SK-N-SH (cell line): ENCODE measurements around the gene TMEM123. TPM values are rescaled to one million over a fixed set of nuclear protein-coding genes. Genes with fewer than 3 reads are reported as not detected.

Experiments
- CTCF ChIA-PET: fragments of 300-600, 350-600 bp; formaldehyde crosslinking; extraction: SDS; loops from one replicate; lab custom pipeline; 2021; lab: Yijun Ruan, JAX
- POLR2A ChIA-PET: fragments of 350-600 bp; sonication (Branson Sonifier 250); formaldehyde crosslinking; extraction: SDS; loops from one replicate; lab custom pipeline; 2020; ENCODE audit warnings: antibody characterized with exemption, inconsistent platforms; lab: Yijun Ruan, JAX
- DNase-seq: peaks from one replicate; pipeline ENCODE4 v3.0.0; 2012
- H2AFZ ChIP-seq: fragments of 200-600 bp; sonication (generic); 2 replicates; pipeline ENCODE4 v1.8.1; 2016; ENCODE audit warnings: antibody characterized with exemption, mild to moderate bottlenecking, low read depth
- H3F3A ChIP-seq: fragments of 200-600 bp; sonication (generic); replicated peaks from 2 replicates; pipeline ENCODE3; 2016; ENCODE audit warnings: antibody characterized with exemption, mild to moderate bottlenecking; ENCODE audit not compliant: insufficient read depth
- H3K27ac ChIP-seq, 2 experiments: fragments of 200-500 bp in 1 of 2; fragments of 200-600 bp in 1 of 2; sonication (Bioruptor generic) in 1 of 2; sonication (generic), shearing (Covaris generic) in 1 of 2; 2 replicates each; pipeline versions ENCODE4 v1.5.1 to v1.6.1; 2014 to 2016; ENCODE audit warnings: low read depth in 2 of 2, inconsistent platforms in 1 of 2, low read length in 1 of 2, mild to moderate bottlenecking in 1 of 2, mixed read lengths in 1 of 2
- H3K27me3 ChIP-seq: fragments of 200-600 bp; sonication (generic), shearing (Covaris generic); 2 replicates; pipeline ENCODE4 v1.6.1; 2016; ENCODE audit warnings: mixed run types; ENCODE audit not compliant: insufficient read depth
- H3K36me3 ChIP-seq, 2 experiments: fragments of 200-500 bp in 1 of 2; fragments of 200-600 bp in 1 of 2; sonication (Bioruptor generic) in 1 of 2; sonication (generic) in 1 of 2; replicated peaks in 1 of 2; 2 replicates each; pipeline versions ENCODE3 to v1.5.1; 2014 to 2016; ENCODE audit warnings: low read length in 1 of 2, mild to moderate bottlenecking in 1 of 2; ENCODE audit not compliant: insufficient read depth in 2 of 2, control insufficient read depth in 1 of 2
- H3K4me1 ChIP-seq, 2 experiments: fragments of 200-500 bp in 1 of 2; fragments of 200-600 bp in 1 of 2; sonication (Bioruptor generic) in 1 of 2; sonication (generic), shearing (Covaris generic) in 1 of 2; 2 replicates each; pipeline versions ENCODE4 v1.5.1 to v1.6.1; 2014 to 2016; ENCODE audit warnings: low read depth in 1 of 2, low read length in 1 of 2, mixed run types in 1 of 2; ENCODE audit not compliant: insufficient read depth in 2 of 2, control insufficient read depth in 1 of 2
- H3K4me2 ChIP-seq: fragments of 200-600 bp; sonication (generic), shearing (Covaris generic); 2 replicates; pipeline ENCODE4 v1.6.1; 2017; ENCODE audit warnings: mixed run types
- H3K4me3 ChIP-seq, 2 experiments: fragments of 200-500 bp in 1 of 2; fragments of 200-600 bp in 1 of 2; sonication (Bioruptor generic) in 1 of 2; sonication (generic), shearing (Covaris generic) in 1 of 2; 2 replicates each; pipeline versions ENCODE4 v1.5.1 to v1.8.1; 2014 to 2016; ENCODE audit warnings: low read depth in 2 of 2, inconsistent platforms in 1 of 2, low read length in 1 of 2, mild to moderate bottlenecking in 1 of 2, mixed read lengths in 1 of 2, moderate library complexity in 1 of 2
- H3K79me2 ChIP-seq: fragments of 200-600 bp; sonication (generic); 2 replicates; pipeline ENCODE4 v1.8.1; 2017; ENCODE audit warnings: mild to moderate bottlenecking; ENCODE audit not compliant: insufficient read depth
- H3K9ac ChIP-seq: fragments of 200-600 bp; sonication (generic); 2 replicates; pipeline ENCODE4 v1.6.1; 2017; ENCODE audit warnings: mixed run types
- H3K9me2 ChIP-seq: fragments of 200-600 bp; sonication (generic); 2 replicates; pipeline ENCODE4 v1.6.1; 2017; ENCODE audit warnings: mixed run types
- H3K9me3 ChIP-seq: fragments of 200-600 bp; sonication (generic); 2 replicates; pipeline ENCODE4 v1.6.1; 2017; ENCODE audit warnings: mixed run types, mild to moderate bottlenecking, moderate library complexity
- H4K20me1 ChIP-seq: fragments of 200-600 bp; sonication (generic); 2 replicates; pipeline ENCODE4 v1.6.1; 2017; ENCODE audit warnings: mild to moderate bottlenecking, mixed run types; ENCODE audit not compliant: insufficient read depth
- CTCF ChIP-seq: fragments of 200-600 bp; sonication (generic); IDR thresholded peaks from 2 replicates; pipeline ENCODE4 v1.6.1; 2017; ENCODE audit warnings: antibody characterized with exemption, mild to moderate bottlenecking, moderate library complexity
- EP300 ChIP-seq, 2 experiments: IDR thresholded peaks; 2 replicates each; pipeline versions ENCODE4 v1.4.0 to v1.6.1; 2012; ENCODE audit warnings: borderline replicate concordance in 1 of 2, low read depth in 1 of 2, low read length in 1 of 2
- FOXJ3 ChIP-seq: sonication (generic); formaldehyde crosslinking; IDR thresholded peaks from 2 replicates; pipeline ENCODE4 v1.5.1; 2020; ENCODE audit warnings: mild to moderate bottlenecking, missing genetic modification reagents
- FOXM1 ChIP-seq: IDR thresholded peaks from 2 replicates; pipeline ENCODE4 v1.4.0; 2012; ENCODE audit warnings: low read depth, mild to moderate bottlenecking
- GABPA ChIP-seq: IDR thresholded peaks from 2 replicates; pipeline ENCODE4 v1.4.0; 2012; ENCODE audit warnings: low read depth, mild to moderate bottlenecking
- GATA2 ChIP-seq: sonication (generic); formaldehyde crosslinking; IDR thresholded peaks from 2 replicates; pipeline ENCODE4 v1.5.0; 2020; ENCODE audit warnings: mild to moderate bottlenecking, missing genetic modification reagents
- IRF3 ChIP-seq: fragments of 150-350 bp; IDR thresholded peaks from 2 replicates; pipeline ENCODE4 v1.6.1; 2016; ENCODE audit warnings: mild to moderate bottlenecking, low read depth, low read length
- JUND ChIP-seq: IDR thresholded peaks from 2 replicates; pipeline ENCODE4 v1.4.0; 2012
- MAX ChIP-seq: IDR thresholded peaks from 2 replicates; pipeline ENCODE4 v1.4.0; 2012; ENCODE audit warnings: low read depth
- MEF2A ChIP-seq: IDR thresholded peaks from 2 replicates; pipeline ENCODE4 v1.4.0; 2012; ENCODE audit warnings: low read depth, borderline replicate concordance
- NFIC ChIP-seq: IDR thresholded peaks from 2 replicates; pipeline ENCODE4 v1.4.0; 2012; ENCODE audit warnings: borderline replicate concordance
- NRF1 ChIP-seq: IDR thresholded peaks from 2 replicates; pipeline ENCODE4 v1.6.1; 2012; ENCODE audit warnings: low read depth, mild to moderate bottlenecking, low read length
- PBX3 ChIP-seq: IDR thresholded peaks from 2 replicates; pipeline ENCODE4; 2012
- POLR2AphosphoS5 ChIP-seq: IDR thresholded peaks from 2 replicates; pipeline ENCODE4 v1.6.1; 2012; ENCODE audit warnings: low read depth, low read length
- REST ChIP-seq: IDR thresholded peaks from 2 replicates; pipeline ENCODE4 v1.6.1; 2012; ENCODE audit warnings: mild to moderate bottlenecking, low read depth, low read length, moderate library complexity
- TCF12 ChIP-seq: IDR thresholded peaks from 2 replicates; pipeline ENCODE4 v1.4.0; 2012
- TEAD4 ChIP-seq: IDR thresholded peaks from 2 replicates; pipeline ENCODE4 v1.4.0; 2012; ENCODE audit warnings: mild to moderate bottlenecking, borderline replicate concordance; ENCODE audit not compliant: insufficient read depth
- YY1 ChIP-seq: IDR thresholded peaks from 2 replicates; pipeline ENCODE4 v1.4.0; 2012; ENCODE audit warnings: low read depth, mild to moderate bottlenecking
- WGBS: methylation state at CpG from one replicate; pipeline ENCODE4 v1.1.6; 2017; ENCODE audit warnings: low lambda C conversion rate; 5-methylcytosine and 5-hydroxymethylcytosine counted together
- polyA plus RNA-seq, 3 experiments: library from polyadenylated mRNA; depleted of rRNA; stranded (reverse); fragments of >200 nt; gene quantifications; 2 replicates each; pipeline ENCODE4 v1.2.3, GENCODE V29; 2012

TMEM123 gene
- polyA plus RNA-seq, 1 of the 3 experiments (the other 2 are of a cell fraction) = 86.1 TPM

GRCh38 chr11:102399189-102399588 lies 53.4 kb downstream of the TMEM123 start:
- H3K79me2 ChIP-seq = peaks cover 80% of the 10 kb centered on the region; the same call in 1 of the 2 replicates
- H3K4me1 ChIP-seq = peaks cover 0 to 6% of the 10 kb centered on the region in 2 experiments; a peak in 1 of 4 replicates
- ChIA-PET CTCF (interaction anchor here (0.9 to 2.0 kb wide), 2 partner anchors 9 to 24 kb away, joined by 4 to 5 read pairs; no protein-coding TSS in a partner anchor), POLR2A (no interaction called here)
- no peak for DNase-seq
- no peak overlapping the region for H3K9ac ChIP-seq
- no peak overlapping the region for H2AFZ ChIP-seq
- no peaks in the 10 kb centered on the region for H3K9me3 ChIP-seq
- H3F3A ChIP-seq = peaks cover 29% of the 10 kb centered on the region
- TF ChIP-seq CTCF (no peak), POLR2AphosphoS5 (no peak), TCF12 (no peak), FOXJ3 (CRISPR knock-in tag) (no peak), JUND (no peak), GATA2 (no peak), YY1 (no peak), MEF2A (no peak)
- H3K27me3 ChIP-seq = no peaks in the 10 kb centered on the region
- no peak overlapping the region for H3K27ac ChIP-seq
- peaks cover 58 to 75% of the 10 kb centered on the region in 2 experiments for H3K36me3 ChIP-seq
- no peak overlapping the region for H3K4me2 ChIP-seq
- no peak overlapping the region for H3K4me3 ChIP-seq
- WGBS = 100% methylated on average over 2 of the region's 2 CpGs
- H4K20me1 ChIP-seq = no peaks in the 10 kb centered on the region
- H3K9me2 ChIP-seq = no peaks in the 10 kb centered on the region

- no peaks in the 10 kb centered on the region for H3K9me3 ChIP-seq
- peaks cover 59 to 79% of the 10 kb centered on the region in 2 experiments for H3K36me3 ChIP-seq
- H3K79me2 ChIP-seq = peaks cover 80% of the 10 kb centered on the region; the same call in 1 of the 2 replicates
- TF ChIP-seq GABPA (no peak), YY1 (no peak), IRF3 (no peak), CTCF (no peak), MAX (no peak), REST (no peak), FOXJ3 (CRISPR knock-in tag) (no peak), FOXM1 (no peak), NRF1 (no peak), NFIC (no peak), TEAD4 (no peak), PBX3 (no peak), EP300 (IDR thresholded peaks at IDR 0.05; ENCODE audit: borderline replicate concordance in 1 of 2, low read depth in 1 of 2, low read length in 1 of 2) (no peak)
Observed at GRCh38 chr11:102398297-102398696, 54.3 kb downstream of the TMEM123 start.

More at GRCh38 chr11:102398297-102398696, 54.3 kb downstream of the TMEM123 start:
- Histone ChIP-seq H3K27me3 (no peaks in the 10 kb centered on the region), H3F3A (peaks cover 29% of the 10 kb centered on the region), H3K4me2 (no peak overlapping the region), H2AFZ (no peak overlapping the region), H3K9ac (no peak overlapping the region), H3K4me3 (no peak overlapping the region), H3K9me2 (no peaks in the 10 kb centered on the region), H4K20me1 (no peaks in the 10 kb centered on the region), H3K27ac (no peak overlapping the region), H3K4me1 (peaks cover 0 to 6% of the 10 kb centered on the region in 2 experiments; a peak in 1 of 4 replicates)
- CTCF ChIA-PET = interaction anchor here (0.9 to 1.5 kb wide), 2 partner anchors 8 to 31 kb away, joined by 3 to 4 read pairs; no protein-coding TSS in a partner anchor
- POLR2A ChIA-PET = no interaction called here
- DNase-seq = no peak
- WGBS = 96% methylated on average over 2 of the region's 2 CpGs
